Ureter (tissue), 1 donor: Measurements from ENCODE around the gene PCED1A. TPM values are rescaled to one million over a fixed set of nuclear protein-coding genes. Genes with fewer than 3 reads are reported as not detected.
"Not testable (repeated sequence)": the region's sequence is repeated elsewhere in the genome, so short reads cannot be mapped to it uniquely, and the experiment has no call there.

ENCODE experiments used
- DNase-seq: peaks from one replicate; pipeline ENCODE4 v3.0.0-alpha.2; 2020; ENCODE audit warnings: low spot score
- total RNA-seq: library from RNA; stranded (reverse); gene quantifications from one replicate; pipeline ENCODE4 v1.2.4, GENCODE V29; 2023
- donor health status: DM: yes; HTN: yes; CAD: no.

The PCED1A gene
- total RNA-seq, 1 donor from 2014 or later: 53.5 TPM

GRCh38 chr20:2865630-2866029 is 25.2 kb upstream of the PCED1A start:
- DNase-seq: no peak

- DNase-seq: no peak
Measured at GRCh38 chr20:2865101-2865500, 24.6 kb upstream of the PCED1A start.

GRCh38 chr20:2864626-2865025 is 24.2 kb upstream of the PCED1A start:
- DNase-seq: no peak

- no peak for DNase-seq
Measured at GRCh38 chr20:2859330-2860121, 19.1 kb upstream of the PCED1A start.

- DNase-seq: no peak
Measured at GRCh38 chr20:2858591-2858990, 18.1 kb upstream of the PCED1A start.

GRCh38 chr20:2851086-2851485 is 10.6 kb upstream of the PCED1A start:
- no peak for DNase-seq

- DNase-seq: no peak
Measured at GRCh38 chr20:2849529-2849928, 9.1 kb upstream of the PCED1A start.

GRCh38 chr20:2847802-2848201 is 7.3 kb upstream of the PCED1A start:
- no peak for DNase-seq

GRCh38 chr20:2846698-2847097 is 6.2 kb upstream of the PCED1A start:
- DNase-seq: no peak

GRCh38 chr20:2845607-2846006 is 5.2 kb upstream of the PCED1A start:
- DNase-seq: no peak

- peak; percentile 65 for DNase-seq
Measured at GRCh38 chr20:2840967-2841531, 594 bp upstream of the PCED1A start.

GRCh38 chr20:2839732-2840137 is 720 bp downstream of the PCED1A start:
- no peak for DNase-seq

GRCh38 chr20:2838847-2839671 is 1.4 kb downstream of the PCED1A start:
- no peak for DNase-seq

- DNase-seq: no peak
Measured at GRCh38 chr20:2838170-2838797, 2.2 kb downstream of the PCED1A start.

- DNase-seq: no peak
Measured at GRCh38 chr20:2837221-2837960, 3.1 kb downstream of the PCED1A start.

- DNase-seq: no peak
Measured at GRCh38 chr20:2836035-2836434, 4.4 kb downstream of the PCED1A start.

- no peak for DNase-seq
Measured at GRCh38 chr20:2835331-2835796, 5.1 kb downstream of the PCED1A start.

GRCh38 chr20:2834401-2835110 is 5.9 kb downstream of the PCED1A start:
- no peak for DNase-seq

GRCh38 chr20:2833761-2834160 is 6.7 kb downstream of the PCED1A start:
- DNase-seq: no peak

- DNase-seq: not testable (repeated sequence)
Measured at GRCh38 chr20:2831206-2831605, 9.2 kb downstream of the PCED1A start.

- DNase-seq: no peak
Measured at GRCh38 chr20:2829376-2829775, 11.1 kb downstream of the PCED1A start.
